Esophagus muscularis mucosa (tissue), 4 donors: ENCODE measurements around the gene AHSG. TPM values are rescaled to one million over a fixed set of nuclear protein-coding genes. Genes with fewer than 3 reads are reported as not detected.

Experiments
- DNase-seq: peaks from one replicate; pipeline ENCODE4 v3.0.0-alpha.2; 2017; ENCODE audit errors: extremely low spot score
- H3K27ac ChIP-seq, 4 donors: fragments of 200-600 bp; sonication (generic); replicated peaks in 1 of 4; 1 replicate in 3 of 4; 2 replicates in 1 of 4; pipeline ENCODE4 v1.5.1; 2016 to 2019; ENCODE audit warnings: mild to moderate bottlenecking in 1 of 4
- H3K27me3 ChIP-seq, 4 donors: fragments of 200-600 bp; sonication (generic); one replicate each; pipeline versions ENCODE4 v1.5.1 to v1.6.0; 2016 to 2019
- H3K36me3 ChIP-seq, 4 donors: fragments of 200-600 bp; sonication (generic); one replicate each; pipeline ENCODE4 v1.5.1; 2016 to 2019
- H3K4me1 ChIP-seq, 4 donors: fragments of 200-600 bp; sonication (generic); one replicate each; pipeline ENCODE4 v1.5.1; 2016 to 2019
- H3K4me3 ChIP-seq, 4 donors: fragments of 200-600 bp; sonication (generic); 1 replicate in 2 of 4; 2 replicates in 2 of 4; pipeline ENCODE4 v1.5.1; 2016 to 2019; ENCODE audit warnings: mild to moderate bottlenecking in 4 of 4, moderate library complexity in 1 of 4
- H3K9me3 ChIP-seq, 4 donors: fragments of 200-600 bp; sonication (generic); 1 replicate in 3 of 4; 2 replicates in 1 of 4; pipeline ENCODE4 v1.5.1; 2016 to 2019
- EP300 ChIP-seq: sonication (generic); formaldehyde crosslinking; IDR thresholded peaks from one replicate; pipeline ENCODE4 v1.6.1; 2017; ENCODE audit warnings: antibody characterized with exemption
- POLR2A ChIP-seq: fragments of 450-650 bp; IDR thresholded peaks from one replicate; pipeline ENCODE4 v1.6.1; 2017; ENCODE audit warnings: antibody characterized with exemption, moderate library complexity, mild to moderate bottlenecking, low read depth
- POLR2AphosphoS5 ChIP-seq, 2 donors: sonication (generic); formaldehyde crosslinking; IDR thresholded peaks; one replicate each; pipeline ENCODE4 v1.6.1; 2017; ENCODE audit warnings: antibody characterized with exemption in 2 of 2
- WGBS: methylation state at CpG from one replicate; pipeline ENCODE4 v1.1.5; 2018; 5-methylcytosine and 5-hydroxymethylcytosine counted together
- intact Hi-C: fragments of 100-400 bp; cut with DNase I; formaldehyde crosslinking; loops from one replicate; pipeline ENCODE4 v1.15.1; 2023
- total RNA-seq, 4 donors: library from RNA; depleted of rRNA; stranded (reverse); fragments of >200 nt; gene quantifications; one replicate each; pipeline versions ENCODE4 v1.1.0 to v1.2.1, GENCODE V29; 2016
- TF ChIP-seq, protein P1 (sequence below), 3 experiments: fragments of 200-600 bp in 2 of 3; fragments of 450-650 bp in 1 of 3; sonication (generic) in 2 of 3; IDR thresholded peaks; one replicate each; pipeline ENCODE4 v1.5.1; 2017 to 2019; ENCODE audit warnings: antibody characterized with exemption in 3 of 3, mild to moderate bottlenecking in 2 of 3, moderate library complexity in 1 of 3

The AHSG gene
- total RNA-seq, 4 donors from 2014 or later: not detected

DNA sequence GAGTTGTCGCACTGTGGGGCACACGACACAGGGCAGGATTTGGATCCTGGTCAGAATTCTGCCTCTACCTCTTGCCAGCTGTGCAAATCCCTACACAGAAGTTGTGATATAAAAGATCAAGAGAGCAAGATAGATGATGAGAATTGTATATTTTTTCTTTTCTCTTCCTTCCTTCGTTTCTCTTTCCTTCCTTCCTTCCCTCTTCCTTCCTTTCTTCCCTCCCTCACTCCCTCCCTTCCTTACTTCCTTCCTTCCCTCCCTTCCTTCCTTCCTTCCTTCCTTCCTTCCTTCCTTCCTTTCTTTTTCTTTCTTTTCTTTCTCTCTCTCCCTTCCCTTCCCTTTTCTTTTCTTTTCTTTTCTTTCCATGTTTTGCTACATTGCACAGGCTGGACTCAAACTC lies 12.0 kb upstream of the AHSG start:
- 65% methylated on average over 3 of the region's 3 CpGs for WGBS
- no peak for DNase-seq
- Histone ChIP-seq H3K36me3 (no peaks in the 10 kb centered on the region), H3K4me3 (no peak overlapping the region), H3K27ac (no peak overlapping the region), H3K9me3 (no peaks in the 10 kb centered on the region), H3K4me1 (peaks cover 0 to 9% (median 0%) of the 10 kb centered on the region in 4 donors), H3K27me3 (peaks cover 0 to 6% (median 0%) of the 10 kb centered on the region in 4 donors)
- intact Hi-C loops: no loop called here
- no peak for TF ChIP-seq EP300
- TF ChIP-seq POLR2A: no peak
- no peak for TF ChIP-seq POLR2AphosphoS5 (IDR thresholded peaks at IDR 0.05)
- TF ChIP-seq, protein P1, sequence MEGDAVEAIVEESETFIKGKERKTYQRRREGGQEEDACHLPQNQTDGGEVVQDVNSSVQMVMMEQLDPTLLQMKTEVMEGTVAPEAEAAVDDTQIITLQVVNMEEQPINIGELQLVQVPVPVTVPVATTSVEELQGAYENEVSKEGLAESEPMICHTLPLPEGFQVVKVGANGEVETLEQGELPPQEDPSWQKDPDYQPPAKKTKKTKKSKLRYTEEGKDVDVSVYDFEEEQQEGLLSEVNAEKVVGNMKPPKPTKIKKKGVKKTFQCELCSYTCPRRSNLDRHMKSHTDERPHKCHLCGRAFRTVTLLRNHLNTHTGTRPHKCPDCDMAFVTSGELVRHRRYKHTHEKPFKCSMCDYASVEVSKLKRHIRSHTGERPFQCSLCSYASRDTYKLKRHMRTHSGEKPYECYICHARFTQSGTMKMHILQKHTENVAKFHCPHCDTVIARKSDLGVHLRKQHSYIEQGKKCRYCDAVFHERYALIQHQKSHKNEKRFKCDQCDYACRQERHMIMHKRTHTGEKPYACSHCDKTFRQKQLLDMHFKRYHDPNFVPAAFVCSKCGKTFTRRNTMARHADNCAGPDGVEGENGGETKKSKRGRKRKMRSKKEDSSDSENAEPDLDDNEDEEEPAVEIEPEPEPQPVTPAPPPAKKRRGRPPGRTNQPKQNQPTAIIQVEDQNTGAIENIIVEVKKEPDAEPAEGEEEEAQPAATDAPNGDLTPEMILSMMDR (IDR thresholded peaks at IDR 0.05): no peak

- no peaks in the 10 kb centered on the region for H3K36me3 ChIP-seq
- intact Hi-C loops: no loop called here
- H3K27ac ChIP-seq: no peak overlapping the region
- peaks cover 0 to 7% (median 0%) of the 10 kb centered on the region in 4 donors for H3K4me1 ChIP-seq
- peaks cover 0 to 6% (median 0%) of the 10 kb centered on the region in 4 donors for H3K27me3 ChIP-seq
- no peak for DNase-seq
- H3K4me3 ChIP-seq: no peak overlapping the region
- H3K9me3 ChIP-seq: no peaks in the 10 kb centered on the region
- WGBS: 81% methylated on average over 7 of the region's 7 CpGs
- TF ChIP-seq POLR2AphosphoS5 (IDR thresholded peaks at IDR 0.05) (no peak), POLR2A (no peak), EP300 (no peak)
- TF ChIP-seq, protein P1 (IDR thresholded peaks at IDR 0.05): no peak
These were observed 9.7 kb upstream of the AHSG start for GRCh38 chr3:186603159-186603558.

- intact Hi-C loops: no loop called here
- peaks cover 0 to 6% (median 0%) of the 10 kb centered on the region in 4 donors for H3K27me3 ChIP-seq
- TF ChIP-seq POLR2AphosphoS5 (IDR thresholded peaks at IDR 0.05) (no peak), EP300 (no peak), POLR2A (no peak)
- TF ChIP-seq, protein P1 (IDR thresholded peaks at IDR 0.05): no peak
These were observed 7.8 kb upstream of the AHSG start for GRCh38 chr3:186605078-186605477.

GRCh38 chr3:186605561-186606545 lies 7.0 kb upstream of the AHSG start:
- Histone ChIP-seq H3K4me3 (no peak overlapping the region), H3K9me3 (no peaks in the 10 kb centered on the region), H3K27ac (no peak overlapping the region), H3K27me3 (peaks cover 0 to 6% (median 0%) of the 10 kb centered on the region in 4 donors), H3K4me1 (no peaks in the 10 kb centered on the region), H3K36me3 (no peaks in the 10 kb centered on the region)
- no peak for DNase-seq
- 93% methylated on average over 5 of the region's 5 CpGs for WGBS
- intact Hi-C loops: no loop called here
- no peak for TF ChIP-seq POLR2AphosphoS5 (IDR thresholded peaks at IDR 0.05)
- TF ChIP-seq, protein P1 (IDR thresholded peaks at IDR 0.05): no peak
- TF ChIP-seq POLR2A: no peak
- no peak for TF ChIP-seq EP300

More at GRCh38 chr3:186605078-186605477, 7.8 kb upstream of the AHSG start:
- Histone ChIP-seq H3K9me3 (no peaks in the 10 kb centered on the region), H3K27ac (no peak overlapping the region), H3K4me1 (no peaks in the 10 kb centered on the region), H3K4me3 (no peak overlapping the region), H3K36me3 (no peaks in the 10 kb centered on the region)
- no peak for DNase-seq
